Chondrocyte (in vitro differentiated cells): ENCODE results near the gene CHST2. TPM values are rescaled to one million over a fixed set of nuclear protein-coding genes. Genes with fewer than 3 reads are reported as not detected.

Experiments
- DNase-seq: peaks from one replicate; pipeline ENCODE4 v3.0.0; 2021; ENCODE audit warnings: mixed read lengths, low spot score
- H3K27ac Mint-ChIP-seq: one replicate; pipeline ENCODE4 v1.8.0; 2021; ENCODE audit warnings: mild to moderate bottlenecking, moderate library complexity, mixed read lengths; ENCODE audit not compliant: unreplicated experiment
- H3K27me3 Mint-ChIP-seq: 2 replicates; pipeline ENCODE4 v1.8.0; 2021; ENCODE audit warnings: low read depth, mixed read lengths
- H3K36me3 Mint-ChIP-seq: 2 replicates; pipeline ENCODE4 v1.8.0; 2021; ENCODE audit warnings: low read depth, mixed read lengths
- H3K4me1 Mint-ChIP-seq: 2 replicates; pipeline ENCODE4 v1.8.0; 2021; ENCODE audit warnings: low read depth, mild to moderate bottlenecking, mixed read lengths
- H3K4me3 Mint-ChIP-seq: one replicate; pipeline ENCODE4 v1.8.0; 2021; ENCODE audit warnings: mild to moderate bottlenecking, moderate library complexity, mixed read lengths; ENCODE audit not compliant: unreplicated experiment
- H3K9me3 Mint-ChIP-seq: 2 replicates; pipeline ENCODE4 v1.8.0; 2021; ENCODE audit warnings: low read depth, mixed read lengths
- CTCF ChIP-seq: fragments of 200-600 bp; sonication (generic); IDR thresholded peaks from 2 replicates; pipeline ENCODE4 v1.5.0; 2021; ENCODE audit warnings: antibody characterized with exemption, mild to moderate bottlenecking, moderate library complexity
- total RNA-seq: library from RNA; stranded (reverse); gene quantifications from 3 replicates; pipeline ENCODE4 v1.2.1, GENCODE V29; 2021

Gene CHST2
- total RNA-seq, 1 donor from 2014 or later, result 23.1 TPM

- no peak for DNase-seq
- Mint-ChIP-seq H3K9me3 (peaks cover 4% of the 10 kb centered on the region), H3K36me3 (no peaks in the 10 kb centered on the region), H3K4me3 (no peak overlapping the region), H3K27me3 (no peaks in the 10 kb centered on the region), H3K27ac (no peak overlapping the region), H3K4me1 (peaks cover 29% of the 10 kb centered on the region)
- TF ChIP-seq CTCF, result no peak
Measured at GRCh38 chr3:143138953-143139352, 19.4 kb downstream of the CHST2 start.

GRCh38 chr3:143139762-143140161 lies 20.2 kb downstream of the CHST2 start:
- Mint-ChIP-seq H3K4me3 (no peak overlapping the region), H3K27me3 (no peaks in the 10 kb centered on the region), H3K27ac (no peak overlapping the region), H3K4me1 (peaks cover 23% of the 10 kb centered on the region), H3K36me3 (no peaks in the 10 kb centered on the region), H3K9me3 (peaks cover 4% of the 10 kb centered on the region)
- DNase-seq, result no peak
- no peak for TF ChIP-seq CTCF

- Mint-ChIP-seq H3K4me3 (no peak overlapping the region), H3K27me3 (no peaks in the 10 kb centered on the region), H3K36me3 (no peaks in the 10 kb centered on the region), H3K9me3 (peaks cover 4% of the 10 kb centered on the region), H3K27ac (no peak overlapping the region), H3K4me1 (peaks cover 15% of the 10 kb centered on the region)
- no peak for DNase-seq
- TF ChIP-seq CTCF, result no peak
Measured at GRCh38 chr3:143140550-143140949, 21.0 kb downstream of the CHST2 start.

- H3K27ac Mint-ChIP-seq, result no peak overlapping the region
- no peaks in the 10 kb centered on the region for H3K36me3 Mint-ChIP-seq
- no peak for TF ChIP-seq CTCF
- no peaks in the 10 kb centered on the region for H3K27me3 Mint-ChIP-seq
- no peak overlapping the region for H3K4me3 Mint-ChIP-seq
- peak; percentile 87 for DNase-seq
- H3K9me3 Mint-ChIP-seq, result peaks cover 4% of the 10 kb centered on the region
- H3K4me1 Mint-ChIP-seq, result peaks cover 21% of the 10 kb centered on the region
Measured at GRCh38 chr3:143142354-143142753, 22.8 kb downstream of the CHST2 start.

GRCh38 chr3:143145906-143146305 lies 26.3 kb downstream of the CHST2 start:
- H3K36me3 Mint-ChIP-seq, result no peaks in the 10 kb centered on the region
- peaks cover 4% of the 10 kb centered on the region for H3K9me3 Mint-ChIP-seq
- H3K27ac Mint-ChIP-seq, result no peak overlapping the region
- H3K4me3 Mint-ChIP-seq, result no peak overlapping the region
- no peak for DNase-seq
- no peak for TF ChIP-seq CTCF
- H3K27me3 Mint-ChIP-seq, result no peaks in the 10 kb centered on the region
- H3K4me1 Mint-ChIP-seq, result peaks cover 9% of the 10 kb centered on the region
